HG03064 (cell line): ENCODE measurements around the gene ZNF547.
A peak's percentile ranks its signal among the peaks of the same experiment; 100 is the strongest.

ENCODE experiments used
- ATAC-seq: cut with Tn5 transposase; IDR thresholded peaks from one replicate; pipeline ENCODE4 v1.9.1; 2021; ENCODE audit warnings: low read depth; ENCODE audit not compliant: unreplicated experiment

Gene ZNF547

DNA sequence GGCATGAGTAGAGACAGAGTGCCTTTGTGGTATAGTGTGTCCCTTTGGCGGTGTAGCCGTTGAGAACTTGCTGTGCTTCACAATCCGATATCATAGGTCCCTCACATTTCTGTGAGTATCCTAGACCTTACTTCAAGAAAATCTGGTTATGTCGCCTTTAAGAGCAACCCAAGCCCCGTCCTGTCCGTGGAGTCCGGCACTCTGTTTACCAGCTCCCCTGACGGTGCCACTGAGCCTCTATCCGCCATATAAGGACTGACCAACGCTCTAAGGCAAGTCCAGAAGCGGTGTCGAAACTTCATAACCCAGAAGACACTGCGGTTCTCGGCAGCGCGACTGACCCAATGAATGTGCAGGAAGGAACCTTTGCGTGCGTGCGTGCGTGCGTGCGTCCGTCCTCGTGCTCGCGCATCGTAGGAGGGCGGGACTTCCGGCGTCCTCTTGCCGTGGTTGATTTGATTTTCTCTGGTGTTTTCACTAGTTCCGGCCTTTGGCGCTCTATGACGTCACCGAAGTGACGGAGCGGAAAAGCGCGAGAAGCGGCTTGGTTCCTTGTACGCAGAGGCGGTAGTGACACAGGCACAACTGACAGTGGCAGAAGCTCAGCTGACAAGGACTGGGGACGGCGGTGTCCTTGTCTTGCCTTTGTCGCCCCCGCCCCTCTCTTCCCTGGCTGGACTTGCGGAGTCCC lies at the start of gene ZNF547, which contains the start of gene TRAPPC2B:
ZNF547 (plus strand) TSS at position 555 of the 691 bp plus-strand sequence. CDS start 5,005 bp downstream, outside the sequence.
TRAPPC2B (plus strand) TSS at position 555 of the 691 bp plus-strand sequence. CDS start 1,283 bp downstream, outside the sequence.
- ATAC-seq = peak; percentile 92

- no peak for ATAC-seq
These were observed 49.2 kb upstream of the ZNF547 start for GRCh38 chr19:57314146-57314545.

GRCh38 chr19:57317503-57317902 lies 45.8 kb upstream of the ZNF547 start:
- ATAC-seq = no peak

- no peak for ATAC-seq
These were observed 43.5 kb upstream of the ZNF547 start for GRCh38 chr19:57319869-57320179.

GRCh38 chr19:57320180-57321084 lies 42.9 kb upstream of the ZNF547 start, which contains the start of gene ZNF543:
TSS of gene ZNF543 (plus strand) at chr19:57320472. CDS start at chr19:57320854, 382 bp downstream.
- ATAC-seq = peak; percentile 88

GRCh38 chr19:57321116-57321515 lies 42.2 kb upstream of the ZNF547 start:
- ATAC-seq = no peak

DNA sequence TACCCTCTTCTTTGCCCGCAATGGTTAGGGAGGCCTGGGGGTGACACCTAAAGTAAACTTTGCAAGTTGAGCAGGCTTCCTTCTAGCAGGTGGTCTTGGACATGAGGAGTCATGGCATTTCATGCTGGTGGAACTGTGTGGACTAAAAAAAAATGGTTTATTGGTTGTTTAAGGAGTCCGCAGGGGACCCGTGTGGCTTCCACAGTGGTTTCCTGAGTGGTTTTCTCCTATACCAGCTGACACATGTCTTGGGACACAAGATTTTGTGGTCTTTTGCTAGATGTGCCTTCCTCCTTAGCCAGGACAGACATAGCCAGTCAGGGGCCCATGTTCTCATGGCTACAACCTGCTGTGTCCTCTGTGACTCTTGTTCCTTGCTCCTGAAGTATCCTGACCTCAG lies 41.6 kb upstream of the ZNF547 start:
- no peak for ATAC-seq

DNA sequence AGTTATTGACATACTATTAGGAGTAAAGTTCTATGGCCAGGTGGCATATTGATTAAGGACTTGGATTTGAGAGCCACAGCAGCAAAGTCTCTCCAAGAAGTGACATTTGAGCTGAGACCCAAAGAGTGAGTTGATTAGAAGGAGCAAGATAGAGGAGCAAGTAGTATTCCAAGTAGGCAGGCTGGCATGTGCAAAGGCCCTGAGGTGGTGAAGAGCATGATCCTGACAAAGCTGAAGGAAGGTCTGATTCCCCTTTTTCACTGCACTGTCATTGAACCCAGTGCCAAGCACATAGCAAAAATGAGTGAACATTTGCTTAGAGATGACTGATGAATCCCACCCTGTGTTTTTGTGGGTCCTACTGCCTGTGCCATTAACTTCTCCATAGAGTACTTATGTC lies 38.4 kb upstream of the ZNF547 start:
- ATAC-seq = no peak

GRCh38 chr19:57327993-57328392 lies 35.4 kb upstream of the ZNF547 start:
- ATAC-seq = no peak

GRCh38 chr19:57334191-57334590 lies 29.2 kb upstream of the ZNF547 start:
- no peak for ATAC-seq

- no peak for ATAC-seq
These were observed 24.5 kb upstream of the ZNF547 start for GRCh38 chr19:57338877-57339276.

DNA sequence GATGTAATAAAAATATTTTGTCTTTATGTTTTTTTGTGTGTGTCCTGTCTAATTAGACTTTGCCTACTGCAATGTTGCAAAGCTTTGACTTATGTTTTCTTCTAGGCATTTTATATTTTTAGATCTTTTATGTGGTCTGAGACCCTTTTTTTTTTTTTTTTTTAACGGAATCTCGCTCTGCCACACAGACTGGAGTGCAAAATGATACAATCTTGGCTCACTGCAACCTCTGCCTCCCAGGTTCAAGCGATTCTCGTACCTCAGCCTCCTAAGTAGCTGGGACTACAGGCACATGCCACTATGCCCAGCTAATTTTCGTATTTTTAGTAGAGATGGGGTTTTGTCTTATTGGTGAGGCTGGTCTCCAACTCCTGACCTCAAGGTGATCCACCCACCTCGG lies 20.8 kb upstream of the ZNF547 start:
- ATAC-seq = no peak

GRCh38 chr19:57348136-57348535 lies 15.2 kb upstream of the ZNF547 start:
- no peak for ATAC-seq

GRCh38 chr19:57350877-57351805 lies 12.2 kb upstream of the ZNF547 start, which contains the start of gene ZNF304:
TSS of gene ZNF304 (plus strand) at chr19:57351271. CDS start at chr19:57351665, 394 bp downstream.
- peak; percentile 97 for ATAC-seq

DNA sequence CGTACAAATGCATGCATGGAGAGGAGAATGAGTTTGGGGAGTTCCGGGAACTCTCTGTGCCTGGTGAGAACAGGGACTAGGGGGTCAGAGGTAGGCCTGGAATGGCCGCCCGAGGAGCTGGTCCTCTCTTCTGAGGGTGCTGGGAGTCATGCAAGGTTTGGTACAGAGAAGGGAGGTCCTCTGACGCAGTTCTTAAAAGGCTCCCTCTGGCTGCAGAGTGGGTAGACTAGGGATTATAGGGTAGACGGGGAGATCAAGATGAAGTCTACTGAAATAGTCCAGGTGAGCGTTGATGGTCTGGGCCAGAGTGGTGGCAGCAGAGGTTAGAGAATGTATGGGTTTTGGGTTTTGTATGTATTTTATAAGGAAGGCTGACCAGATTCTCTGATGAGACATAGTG lies 11.5 kb upstream of the ZNF547 start:
- no peak for ATAC-seq

- ATAC-seq = no peak
These were observed 7.4 kb upstream of the ZNF547 start for GRCh38 chr19:57355916-57356315.

- ATAC-seq = no peak
These were observed 5.9 kb upstream of the ZNF547 start for GRCh38 chr19:57357406-57357805.

GRCh38 chr19:57359300-57359699 lies 4.1 kb upstream of the ZNF547 start:
- ATAC-seq = no peak

DNA sequence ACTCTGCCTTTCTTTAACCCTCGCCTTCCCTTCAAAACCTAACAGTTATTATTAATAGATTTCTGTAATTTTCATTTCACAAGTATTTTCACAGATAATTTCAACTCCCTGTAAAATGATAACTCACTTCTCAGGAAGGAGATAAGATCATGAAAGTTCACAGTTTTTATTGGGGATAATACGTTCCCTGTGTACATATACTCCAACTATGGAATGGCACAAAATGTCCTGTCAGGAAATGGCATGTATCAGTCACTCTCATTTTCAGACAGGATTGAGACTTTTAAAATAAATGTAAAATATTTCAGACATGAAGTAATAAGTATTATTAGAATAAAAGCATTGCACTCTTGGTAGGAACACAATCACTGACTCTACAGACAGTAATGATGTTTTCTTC lies 932 bp upstream of the ZNF547 start:
- no peak for ATAC-seq

DNA sequence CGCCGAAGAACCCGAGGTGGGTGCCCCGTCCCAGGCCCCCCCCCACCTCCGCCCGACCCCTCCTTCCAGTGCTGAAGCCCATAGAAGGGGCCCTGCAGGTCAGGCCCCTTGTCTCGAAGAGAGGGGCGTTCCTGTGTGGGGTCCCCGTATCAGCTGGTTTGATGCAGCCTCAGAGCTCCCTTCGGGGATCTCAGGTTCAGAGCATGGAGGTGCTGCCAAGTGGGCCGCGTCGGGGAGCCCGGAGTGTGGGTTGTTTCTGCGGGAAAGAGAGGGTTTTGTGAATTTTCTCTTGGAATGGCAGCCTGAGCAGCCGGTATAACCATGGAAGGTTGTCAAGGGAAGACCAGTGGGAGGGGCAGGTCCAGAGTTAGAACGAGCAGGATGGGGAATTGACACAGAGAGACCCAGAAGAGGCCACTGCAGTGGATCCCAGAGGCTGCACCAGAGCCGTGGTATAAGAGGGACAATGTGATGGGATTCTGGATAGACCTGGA lies 384 bp downstream of the ZNF547 start:
- ATAC-seq = no peak
